Ishikawa (cell line): ENCODE data around the gene ENO1.
A peak's percentile ranks its signal among the peaks of the same experiment; 100 is the strongest.

Experiments
- CEBPB ChIP-seq: IDR thresholded peaks from 2 replicates; pipeline ENCODE4 v1.6.1; 2012
- CREB1 ChIP-seq: IDR thresholded peaks from 2 replicates; pipeline ENCODE4 v1.6.1; 2012; ENCODE audit warnings: low read depth
- EGR1 ChIP-seq: IDR thresholded peaks from 2 replicates; pipeline ENCODE4 v1.6.1; 2012
- EP300 ChIP-seq: IDR thresholded peaks from 2 replicates; pipeline ENCODE4 v1.6.1; 2012; ENCODE audit warnings: borderline replicate concordance
- FOXM1 ChIP-seq: IDR thresholded peaks from 2 replicates; pipeline ENCODE4 v1.6.1; 2012; ENCODE audit warnings: low read depth, borderline replicate concordance
- NFIC ChIP-seq: IDR thresholded peaks from 2 replicates; pipeline ENCODE4 v1.6.1; 2012
- RAD21 ChIP-seq: IDR thresholded peaks from 2 replicates; pipeline ENCODE4 v1.6.1; 2012; ENCODE audit warnings: low read depth
- TAF1 ChIP-seq: IDR thresholded peaks from 2 replicates; pipeline ENCODE4 v1.6.1; 2012; ENCODE audit warnings: low read depth, mild to moderate bottlenecking
- YY1 ChIP-seq: IDR thresholded peaks from 2 replicates; pipeline ENCODE4 v1.6.1; 2012; ENCODE audit warnings: low read depth
- ZBTB7A ChIP-seq: IDR thresholded peaks from 2 replicates; pipeline ENCODE4 v1.6.1; 2012; ENCODE audit warnings: low read depth
- TF ChIP-seq, protein P1 (sequence below): IDR thresholded peaks from 2 replicates; pipeline ENCODE4 v1.6.1; 2012; ENCODE audit warnings: low read depth, mild to moderate bottlenecking

GRCh38 chr1:8871539-8871935, 6.9 kb downstream of the ENO1 start:
- TF ChIP-seq ZBTB7A: no peak
- TF ChIP-seq, protein P1, sequence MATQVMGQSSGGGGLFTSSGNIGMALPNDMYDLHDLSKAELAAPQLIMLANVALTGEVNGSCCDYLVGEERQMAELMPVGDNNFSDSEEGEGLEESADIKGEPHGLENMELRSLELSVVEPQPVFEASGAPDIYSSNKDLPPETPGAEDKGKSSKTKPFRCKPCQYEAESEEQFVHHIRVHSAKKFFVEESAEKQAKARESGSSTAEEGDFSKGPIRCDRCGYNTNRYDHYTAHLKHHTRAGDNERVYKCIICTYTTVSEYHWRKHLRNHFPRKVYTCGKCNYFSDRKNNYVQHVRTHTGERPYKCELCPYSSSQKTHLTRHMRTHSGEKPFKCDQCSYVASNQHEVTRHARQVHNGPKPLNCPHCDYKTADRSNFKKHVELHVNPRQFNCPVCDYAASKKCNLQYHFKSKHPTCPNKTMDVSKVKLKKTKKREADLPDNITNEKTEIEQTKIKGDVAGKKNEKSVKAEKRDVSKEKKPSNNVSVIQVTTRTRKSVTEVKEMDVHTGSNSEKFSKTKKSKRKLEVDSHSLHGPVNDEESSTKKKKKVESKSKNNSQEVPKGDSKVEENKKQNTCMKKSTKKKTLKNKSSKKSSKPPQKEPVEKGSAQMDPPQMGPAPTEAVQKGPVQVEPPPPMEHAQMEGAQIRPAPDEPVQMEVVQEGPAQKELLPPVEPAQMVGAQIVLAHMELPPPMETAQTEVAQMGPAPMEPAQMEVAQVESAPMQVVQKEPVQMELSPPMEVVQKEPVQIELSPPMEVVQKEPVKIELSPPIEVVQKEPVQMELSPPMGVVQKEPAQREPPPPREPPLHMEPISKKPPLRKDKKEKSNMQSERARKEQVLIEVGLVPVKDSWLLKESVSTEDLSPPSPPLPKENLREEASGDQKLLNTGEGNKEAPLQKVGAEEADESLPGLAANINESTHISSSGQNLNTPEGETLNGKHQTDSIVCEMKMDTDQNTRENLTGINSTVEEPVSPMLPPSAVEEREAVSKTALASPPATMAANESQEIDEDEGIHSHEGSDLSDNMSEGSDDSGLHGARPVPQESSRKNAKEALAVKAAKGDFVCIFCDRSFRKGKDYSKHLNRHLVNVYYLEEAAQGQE: no peak
- TF ChIP-seq YY1: no peak
- TF ChIP-seq FOXM1: no peak
- no peak for TF ChIP-seq EGR1
- no peak for TF ChIP-seq EP300
- TF ChIP-seq CEBPB: no peak
- no peak for TF ChIP-seq NFIC
- no peak for TF ChIP-seq CREB1
- TF ChIP-seq TAF1: no peak
- peak; percentile 42; the same call in 1 of the 2 replicates for TF ChIP-seq RAD21
